ENCODE data around the gene CHDH. TPM values are rescaled to one million over a fixed set of nuclear protein-coding genes. Genes with fewer than 3 reads are reported as not detected.

CHDH gene
- total RNA-seq, 1 donor from 2014 or later: 0.60 TPM

- Mint-ChIP-seq H3K36me3 (ENCODE audit: low read depth) (no peaks in the 10 kb centered on the region), H3K27ac (ENCODE audit: unreplicated experiment) (no peak overlapping the region), H3K4me1 (ENCODE audit: low read depth) (peaks cover 23% of the 10 kb centered on the region), H3K9me3 (ENCODE audit: low read depth) (no peaks in the 10 kb centered on the region), H3K4me3 (ENCODE audit: unreplicated experiment) (no peak overlapping the region), H3K27me3 (ENCODE audit: low read depth) (peaks cover 1% of the 10 kb centered on the region)
- DNase-seq (ENCODE audit: low spot score): no peak
- TF ChIP-seq, protein P1, sequence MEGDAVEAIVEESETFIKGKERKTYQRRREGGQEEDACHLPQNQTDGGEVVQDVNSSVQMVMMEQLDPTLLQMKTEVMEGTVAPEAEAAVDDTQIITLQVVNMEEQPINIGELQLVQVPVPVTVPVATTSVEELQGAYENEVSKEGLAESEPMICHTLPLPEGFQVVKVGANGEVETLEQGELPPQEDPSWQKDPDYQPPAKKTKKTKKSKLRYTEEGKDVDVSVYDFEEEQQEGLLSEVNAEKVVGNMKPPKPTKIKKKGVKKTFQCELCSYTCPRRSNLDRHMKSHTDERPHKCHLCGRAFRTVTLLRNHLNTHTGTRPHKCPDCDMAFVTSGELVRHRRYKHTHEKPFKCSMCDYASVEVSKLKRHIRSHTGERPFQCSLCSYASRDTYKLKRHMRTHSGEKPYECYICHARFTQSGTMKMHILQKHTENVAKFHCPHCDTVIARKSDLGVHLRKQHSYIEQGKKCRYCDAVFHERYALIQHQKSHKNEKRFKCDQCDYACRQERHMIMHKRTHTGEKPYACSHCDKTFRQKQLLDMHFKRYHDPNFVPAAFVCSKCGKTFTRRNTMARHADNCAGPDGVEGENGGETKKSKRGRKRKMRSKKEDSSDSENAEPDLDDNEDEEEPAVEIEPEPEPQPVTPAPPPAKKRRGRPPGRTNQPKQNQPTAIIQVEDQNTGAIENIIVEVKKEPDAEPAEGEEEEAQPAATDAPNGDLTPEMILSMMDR (IDR thresholded peaks at IDR 0.05): no peak
Measured at GRCh38 chr3:53801319-53801718, 44.9 kb downstream of the CHDH start.

DNA sequence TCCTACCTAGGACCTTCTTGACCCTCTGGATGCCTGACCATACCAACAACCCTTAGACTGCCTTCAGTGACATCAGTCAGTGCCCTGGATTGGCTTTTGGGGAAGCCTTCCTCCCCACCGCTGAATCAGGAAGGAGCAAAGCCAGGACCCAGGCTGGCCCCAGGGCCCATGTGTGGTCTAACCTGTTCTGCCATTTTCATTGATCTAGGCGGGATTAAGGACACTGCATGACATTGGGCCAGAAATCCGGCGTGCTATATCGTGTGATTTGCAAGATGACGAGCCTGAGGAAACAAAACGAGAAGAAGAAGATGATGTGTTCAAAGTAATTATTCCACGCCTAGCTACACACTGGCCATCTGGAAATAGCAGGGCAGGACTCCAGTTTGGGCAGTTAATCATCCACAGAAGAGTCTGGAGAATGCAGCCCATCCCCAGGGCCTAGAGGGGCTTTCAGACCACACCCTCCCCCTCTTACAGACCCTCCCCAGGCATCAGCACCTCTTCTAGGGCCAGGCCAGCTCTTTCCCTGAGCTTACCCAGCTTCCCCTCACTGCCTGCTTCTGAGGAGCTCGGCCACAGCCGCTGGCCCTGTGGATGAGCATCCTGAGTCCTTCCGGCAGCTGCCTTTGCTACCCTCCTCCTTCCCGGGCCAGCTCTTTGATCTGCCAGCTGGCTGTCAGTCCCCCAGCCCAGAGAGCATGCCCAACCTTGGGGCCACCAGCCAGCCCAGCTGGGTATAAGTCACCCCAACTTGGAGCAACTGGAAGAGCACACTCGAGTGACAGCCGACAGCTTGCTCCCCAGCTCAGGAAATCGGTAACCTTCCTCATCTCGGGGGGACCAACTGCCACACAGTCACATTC is 45.9 kb downstream of the CHDH start:
- TF ChIP-seq, protein P1 (IDR thresholded peaks at IDR 0.05): no peak
- peaks cover 17% of the 10 kb centered on the region for H3K4me1 Mint-ChIP-seq (ENCODE audit: low read depth)
- no peak overlapping the region for H3K27ac Mint-ChIP-seq (ENCODE audit: unreplicated experiment)
- no peaks in the 10 kb centered on the region for H3K36me3 Mint-ChIP-seq (ENCODE audit: low read depth)
- peaks cover 7% of the 10 kb centered on the region for H3K27me3 Mint-ChIP-seq (ENCODE audit: low read depth)
- DNase-seq (ENCODE audit: low spot score): no peak
- no peak overlapping the region for H3K4me3 Mint-ChIP-seq (ENCODE audit: unreplicated experiment)
- H3K9me3 Mint-ChIP-seq (ENCODE audit: low read depth): no peaks in the 10 kb centered on the region

DNA sequence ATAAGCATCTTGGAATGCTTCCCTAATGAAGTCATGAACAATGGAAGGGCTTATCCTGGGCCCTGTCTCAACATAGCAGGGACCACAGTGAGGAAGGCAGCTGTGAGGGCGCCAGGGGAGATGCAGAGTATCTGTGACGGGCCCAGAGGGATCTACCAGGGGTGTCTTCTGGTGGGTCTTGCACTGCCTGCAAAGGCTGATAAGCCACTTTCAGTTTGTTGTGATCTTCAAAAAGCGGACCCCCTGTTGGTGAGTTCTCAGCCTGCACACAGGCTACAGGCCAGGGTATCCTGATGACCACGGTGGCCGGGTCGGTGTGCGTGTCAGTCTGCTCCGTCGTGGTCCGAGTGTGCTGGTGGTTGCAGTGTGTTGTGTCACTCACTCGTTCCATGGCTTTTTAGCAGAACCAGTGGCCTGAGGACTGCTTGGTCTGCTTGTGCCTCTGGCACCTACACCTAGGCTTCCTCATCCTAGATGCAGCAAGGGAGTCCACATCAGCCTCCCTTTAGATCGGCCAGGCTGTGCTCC is 46.8 kb downstream of the CHDH start:
- TF ChIP-seq, protein P1 (IDR thresholded peaks at IDR 0.05): no peak
- Mint-ChIP-seq H3K36me3 (ENCODE audit: low read depth) (no peaks in the 10 kb centered on the region), H3K27me3 (ENCODE audit: low read depth) (peaks cover 9% of the 10 kb centered on the region), H3K4me1 (ENCODE audit: low read depth) (peaks cover 8% of the 10 kb centered on the region), H3K27ac (ENCODE audit: unreplicated experiment) (no peak overlapping the region), H3K9me3 (ENCODE audit: low read depth) (no peaks in the 10 kb centered on the region), H3K4me3 (ENCODE audit: unreplicated experiment) (no peak overlapping the region)
- DNase-seq (ENCODE audit: low spot score): no peak

DNA sequence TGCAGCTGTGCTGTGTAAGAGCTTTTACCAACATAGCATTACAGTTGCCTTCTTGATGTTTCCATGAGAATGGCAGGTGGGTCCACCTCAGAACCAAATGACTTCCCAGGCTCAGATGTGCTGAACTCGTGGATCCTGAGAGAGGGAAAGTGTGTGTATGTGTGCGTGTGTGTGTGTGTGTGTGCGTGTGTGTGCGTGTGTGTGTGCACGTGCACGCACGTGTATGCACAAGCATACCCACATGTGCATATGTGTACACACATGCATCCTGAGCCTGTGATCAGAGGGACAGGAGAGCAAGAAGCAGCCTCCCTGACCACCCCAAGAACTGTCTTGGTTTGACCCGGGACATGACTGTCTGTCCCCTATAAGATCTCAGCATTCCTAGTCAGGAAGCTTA is 48.1 kb downstream of the CHDH start:
- Mint-ChIP-seq H3K4me3 (ENCODE audit: unreplicated experiment) (no peak overlapping the region), H3K36me3 (ENCODE audit: low read depth) (no peaks in the 10 kb centered on the region), H3K27me3 (ENCODE audit: low read depth) (peaks cover 9% of the 10 kb centered on the region), H3K9me3 (ENCODE audit: low read depth) (no peaks in the 10 kb centered on the region), H3K27ac (ENCODE audit: unreplicated experiment) (no peak overlapping the region), H3K4me1 (ENCODE audit: low read depth) (no peaks in the 10 kb centered on the region)
- TF ChIP-seq, protein P1 (IDR thresholded peaks at IDR 0.05): no peak
- no peak for DNase-seq (ENCODE audit: low spot score)

GRCh38 chr3:53795789-53796560 is 50.2 kb downstream of the CHDH start:
- H3K4me3 Mint-ChIP-seq (ENCODE audit: unreplicated experiment): no peak overlapping the region
- no peak overlapping the region for H3K27ac Mint-ChIP-seq (ENCODE audit: unreplicated experiment)
- no peaks in the 10 kb centered on the region for H3K9me3 Mint-ChIP-seq (ENCODE audit: low read depth)
- TF ChIP-seq, protein P1 (IDR thresholded peaks at IDR 0.05): no peak
- no peak for DNase-seq (ENCODE audit: low spot score)
- no peaks in the 10 kb centered on the region for H3K36me3 Mint-ChIP-seq (ENCODE audit: low read depth)
- H3K27me3 Mint-ChIP-seq (ENCODE audit: low read depth): peaks cover 11% of the 10 kb centered on the region
- H3K4me1 Mint-ChIP-seq (ENCODE audit: low read depth): no peaks in the 10 kb centered on the region
